Skin epidermis (tissue), 12 donors: ENCODE data around the gene CASP8AP2.
"Not testable (repeated sequence)": the region's sequence is repeated elsewhere in the genome, so short reads cannot be mapped to it uniquely, and the experiment has no call there.

Source experiments
- H3K27ac ChIP-seq, 21 experiments: fragments of 200-600 bp; sonication (generic) in 11 of 21; one replicate each; pipeline ENCODE4 v1.5.0; 2020; ENCODE audit warnings: mild to moderate bottlenecking in 3 of 21, inconsistent platforms in 2 of 21, moderate library complexity in 2 of 21
- H3K4me3 ChIP-seq, 7 experiments: fragments of 200-600 bp; sonication (generic) in 2 of 7; one replicate each; pipeline ENCODE4 v1.5.0; 2020; ENCODE audit warnings: inconsistent platforms in 2 of 7, mild to moderate bottlenecking in 2 of 7, moderate library complexity in 1 of 7

Gene CASP8AP2

GRCh38 chr6:89874438-89874837 lies 44.8 kb downstream of the CASP8AP2 start:
- H3K4me3 ChIP-seq: no peak overlapping the region
- H3K27ac ChIP-seq: no peak overlapping the region

- H3K27ac ChIP-seq: no peak overlapping the region
- no peak overlapping the region for H3K4me3 ChIP-seq
Observed at GRCh38 chr6:89886378-89887120, 56.9 kb downstream of the CASP8AP2 start.

GRCh38 chr6:89887452-89888137 lies 57.9 kb downstream of the CASP8AP2 start:
- Histone ChIP-seq H3K27ac (no peak overlapping the region), H3K4me3 (no peak overlapping the region)

- H3K4me3 ChIP-seq: no peak overlapping the region
- no peak overlapping the region for H3K27ac ChIP-seq
Observed at GRCh38 chr6:89888138-89888514, 58.4 kb downstream of the CASP8AP2 start.

- H3K27ac ChIP-seq: no peak overlapping the region
- no peak overlapping the region for H3K4me3 ChIP-seq
Observed at GRCh38 chr6:89888871-89889270, 59.2 kb downstream of the CASP8AP2 start.

- H3K27ac ChIP-seq, H3K4me3 ChIP-seq: not testable (repeated sequence)
Observed at GRCh38 chr6:89890845-89891528, 61.3 kb downstream of the CASP8AP2 start.

- H3K4me3 ChIP-seq, H3K27ac ChIP-seq: not testable (repeated sequence)
Observed at GRCh38 chr6:89892577-89892976, 62.9 kb downstream of the CASP8AP2 start.

GRCh38 chr6:89894169-89894568 lies 64.5 kb downstream of the CASP8AP2 start, which contains the start of gene GJA10:
GJA10 (plus strand) TSS chr6:89894469; CDS start chr6:89894469, 0 bp downstream.
- H3K4me3 ChIP-seq: no peak within 1 kb of the TSS
- H3K27ac ChIP-seq: no peak within 1 kb of the TSS

- no peak overlapping the region for H3K4me3 ChIP-seq
- H3K27ac ChIP-seq: no peak overlapping the region
Observed at GRCh38 chr6:89895276-89895874, 65.7 kb downstream of the CASP8AP2 start.

GRCh38 chr6:89910001-89910901 lies 80.6 kb downstream of the CASP8AP2 start:
- not testable (repeated sequence) for H3K4me3 ChIP-seq, H3K27ac ChIP-seq

GRCh38 chr6:89910902-89911240 lies 81.2 kb downstream of the CASP8AP2 start:
- no peak overlapping the region for H3K27ac ChIP-seq

GRCh38 chr6:89916136-89916920 lies 86.6 kb downstream of the CASP8AP2 start:
- no peak overlapping the region for H3K27ac ChIP-seq
- no peak overlapping the region for H3K4me3 ChIP-seq

More at GRCh38 chr6:89910902-89911240, 81.2 kb downstream of the CASP8AP2 start:
- no peak overlapping the region for H3K4me3 ChIP-seq

GRCh38 chr6:89917216-89917615 lies 87.5 kb downstream of the CASP8AP2 start:
- Histone ChIP-seq H3K27ac (no peak overlapping the region), H3K4me3 (no peak overlapping the region)

- Histone ChIP-seq H3K4me3 (no peak overlapping the region), H3K27ac (no peak overlapping the region)
Observed at GRCh38 chr6:89917801-89918366, 88.2 kb downstream of the CASP8AP2 start.
